LNCaP clone FGC (cell line): Measurements from ENCODE around the gene C12orf56.

Source experiments
- DNase-seq: peaks from one replicate; pipeline ENCODE4 v3.0.0-alpha.2; 2011; ENCODE audit warnings: low read depth
- H3K4me3 ChIP-seq: 2 replicates; pipeline ENCODE4 v1.5.1; 2011; ENCODE audit warnings: mild to moderate bottlenecking, low read depth, low read length, control low read depth
- TF ChIP-seq, protein P1 (sequence below): IDR thresholded peaks from 2 replicates; pipeline ENCODE4 v1.5.1; 2012; ENCODE audit warnings: mild to moderate bottlenecking; ENCODE audit not compliant: control insufficient read depth, insufficient read depth; ENCODE audit errors: extremely low read depth

Gene C12orf56

DNA sequence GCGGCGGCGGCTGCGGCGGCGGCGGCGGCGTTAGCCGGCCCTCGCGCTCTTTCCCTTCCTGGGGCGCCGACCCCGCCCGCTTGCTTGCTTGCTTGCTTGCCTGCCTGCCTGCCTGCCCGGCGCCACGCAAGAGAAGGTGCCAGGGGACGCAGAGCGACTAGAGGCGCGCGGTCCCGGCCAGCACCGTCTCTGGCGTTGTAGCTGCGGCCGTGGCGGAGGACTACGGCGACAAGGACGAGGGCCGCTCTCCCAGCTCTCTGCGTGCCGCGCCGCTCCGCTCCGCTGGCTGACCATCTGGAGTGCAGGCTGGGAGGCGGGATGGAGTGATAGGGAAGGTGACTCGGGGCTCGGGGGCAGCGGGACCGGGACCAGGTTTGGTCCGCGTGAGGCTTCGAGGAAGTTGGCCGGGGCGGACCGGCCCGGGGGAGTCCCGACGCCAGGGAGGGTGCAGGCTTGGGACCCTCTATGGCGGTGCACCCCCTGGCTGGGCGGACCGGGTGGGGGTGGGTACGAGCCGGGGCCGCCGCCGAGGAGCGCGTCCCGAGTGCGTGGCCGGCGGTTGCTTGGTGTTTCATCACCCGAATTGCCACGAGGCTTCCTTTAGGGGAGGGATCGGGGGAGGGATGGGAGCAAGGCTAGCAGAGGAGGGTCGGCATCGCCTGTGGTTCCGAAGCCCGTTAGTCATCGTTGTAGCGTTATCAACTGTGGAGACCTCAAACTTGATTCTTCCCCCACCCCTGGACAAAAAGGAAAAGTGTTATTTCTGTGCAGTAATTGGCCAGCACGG, 14.1 kb upstream of the C12orf56 start:
- no peak for DNase-seq
- TF ChIP-seq, protein P1, sequence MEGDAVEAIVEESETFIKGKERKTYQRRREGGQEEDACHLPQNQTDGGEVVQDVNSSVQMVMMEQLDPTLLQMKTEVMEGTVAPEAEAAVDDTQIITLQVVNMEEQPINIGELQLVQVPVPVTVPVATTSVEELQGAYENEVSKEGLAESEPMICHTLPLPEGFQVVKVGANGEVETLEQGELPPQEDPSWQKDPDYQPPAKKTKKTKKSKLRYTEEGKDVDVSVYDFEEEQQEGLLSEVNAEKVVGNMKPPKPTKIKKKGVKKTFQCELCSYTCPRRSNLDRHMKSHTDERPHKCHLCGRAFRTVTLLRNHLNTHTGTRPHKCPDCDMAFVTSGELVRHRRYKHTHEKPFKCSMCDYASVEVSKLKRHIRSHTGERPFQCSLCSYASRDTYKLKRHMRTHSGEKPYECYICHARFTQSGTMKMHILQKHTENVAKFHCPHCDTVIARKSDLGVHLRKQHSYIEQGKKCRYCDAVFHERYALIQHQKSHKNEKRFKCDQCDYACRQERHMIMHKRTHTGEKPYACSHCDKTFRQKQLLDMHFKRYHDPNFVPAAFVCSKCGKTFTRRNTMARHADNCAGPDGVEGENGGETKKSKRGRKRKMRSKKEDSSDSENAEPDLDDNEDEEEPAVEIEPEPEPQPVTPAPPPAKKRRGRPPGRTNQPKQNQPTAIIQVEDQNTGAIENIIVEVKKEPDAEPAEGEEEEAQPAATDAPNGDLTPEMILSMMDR: no peak
- peak overlapping the region; percentile 86 for H3K4me3 ChIP-seq

DNA sequence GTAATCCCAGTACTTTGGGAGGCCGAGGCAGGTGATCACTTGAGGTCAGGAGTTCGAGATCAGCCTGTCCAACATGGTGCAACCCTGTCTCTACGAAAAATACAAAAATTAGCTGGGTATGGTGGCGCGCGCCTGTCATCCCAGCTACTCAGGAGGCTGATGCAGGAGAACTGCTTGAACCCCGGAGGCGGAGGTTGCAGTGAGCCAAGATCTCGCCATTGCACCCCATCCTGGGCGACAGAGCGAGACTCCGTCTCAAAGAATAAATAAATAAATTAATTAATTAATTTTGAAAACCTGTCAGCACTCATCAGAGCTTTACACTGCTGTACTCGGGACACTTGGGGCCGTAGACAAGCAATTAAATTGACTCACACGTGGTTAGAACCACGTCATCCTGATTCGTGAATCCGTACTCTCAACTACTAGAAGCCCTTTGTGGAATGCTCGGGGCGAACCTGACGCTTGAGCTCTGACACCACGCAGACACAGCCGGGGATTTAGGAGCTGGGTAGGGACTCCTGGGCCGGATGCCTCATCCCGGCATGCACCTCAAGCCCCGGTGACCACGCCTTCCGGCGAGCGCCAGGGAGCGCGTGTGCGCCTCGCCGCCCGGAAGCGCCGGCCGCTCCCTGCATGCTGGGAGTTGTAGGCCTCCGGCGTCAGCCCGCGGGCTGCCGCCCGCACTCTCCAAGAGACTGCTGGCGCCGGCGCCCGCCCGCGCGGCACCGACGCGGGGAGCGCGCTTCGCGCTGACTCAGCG, 13.3 kb upstream of the C12orf56 start, which contains the start of gene XPOT:
XPOT (plus strand) TSS at position 686 of the 763 bp plus-strand sequence. CDS start 5,644 bp downstream, outside the sequence.
- TF ChIP-seq, protein P1: no peak
- peak; percentile 97 for DNase-seq

DNA sequence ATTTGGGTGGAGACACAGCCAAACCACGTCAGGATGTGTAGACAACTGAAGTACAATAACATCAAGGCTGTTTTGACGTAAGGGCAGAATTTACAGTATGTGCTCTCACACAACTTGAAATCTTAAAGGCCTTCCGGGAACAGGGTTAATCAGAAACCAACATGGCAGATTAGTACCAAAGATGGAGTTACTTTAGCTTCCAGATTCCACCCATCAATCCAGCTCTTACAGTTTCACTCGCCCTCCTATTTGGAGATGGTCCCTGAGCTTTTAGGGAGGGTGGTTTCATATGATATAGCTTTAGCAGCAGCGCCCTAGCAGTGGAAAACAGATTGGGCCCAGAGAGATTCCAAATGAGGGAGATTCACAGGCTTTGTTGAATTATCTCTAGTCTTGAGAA, 11.6 kb upstream of the C12orf56 start:
- TF ChIP-seq, protein P1: no peak
- DNase-seq: no peak
- no peak overlapping the region for H3K4me3 ChIP-seq

More for the DNA sequence above, 13.3 kb upstream of the C12orf56 start, which contains the start of gene XPOT:
- H3K4me3 ChIP-seq: peak within 1 kb of the TSS; percentile 86

DNA sequence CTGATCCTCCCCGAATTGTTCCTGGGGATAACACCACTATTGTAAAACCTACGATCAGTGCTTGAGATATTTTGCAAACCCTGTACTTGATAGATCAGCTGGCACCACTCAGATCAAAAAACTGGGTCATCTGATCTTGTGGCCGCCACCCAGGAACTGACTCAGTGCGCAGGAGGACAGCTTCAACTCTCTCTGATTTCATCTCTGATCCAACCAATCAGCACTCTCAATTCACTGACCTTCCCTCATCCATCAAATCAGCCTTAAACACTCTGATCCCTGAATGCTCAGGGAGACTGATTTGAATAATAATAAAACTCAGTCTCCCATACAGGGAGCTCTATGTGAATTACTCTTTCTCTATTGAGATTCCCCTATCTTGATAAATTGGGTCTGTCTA, 9.5 kb upstream of the C12orf56 start:
- TF ChIP-seq, protein P1: no peak
- no peak overlapping the region for H3K4me3 ChIP-seq
- no peak for DNase-seq

DNA sequence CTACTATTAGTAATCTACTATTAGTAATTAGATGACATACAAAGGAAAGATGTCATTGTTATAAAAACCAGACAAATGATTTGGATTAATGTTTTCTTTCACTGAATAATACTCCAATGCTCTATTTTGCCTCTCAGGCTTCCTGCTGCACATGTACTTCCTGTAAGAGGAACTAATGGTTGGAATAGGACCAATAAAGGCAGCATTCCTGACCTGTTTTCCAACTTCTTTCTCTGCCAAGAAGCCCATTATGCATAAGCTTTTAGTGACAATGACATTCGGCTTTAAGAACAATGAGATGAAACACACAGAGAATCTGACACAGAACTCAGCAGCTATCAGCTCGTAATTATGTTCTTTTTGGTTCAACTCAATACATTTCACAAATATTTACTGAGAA, 5.2 kb upstream of the C12orf56 start:
- TF ChIP-seq, protein P1: no peak
- DNase-seq: peak; percentile 90
- no peak overlapping the region for H3K4me3 ChIP-seq

DNA sequence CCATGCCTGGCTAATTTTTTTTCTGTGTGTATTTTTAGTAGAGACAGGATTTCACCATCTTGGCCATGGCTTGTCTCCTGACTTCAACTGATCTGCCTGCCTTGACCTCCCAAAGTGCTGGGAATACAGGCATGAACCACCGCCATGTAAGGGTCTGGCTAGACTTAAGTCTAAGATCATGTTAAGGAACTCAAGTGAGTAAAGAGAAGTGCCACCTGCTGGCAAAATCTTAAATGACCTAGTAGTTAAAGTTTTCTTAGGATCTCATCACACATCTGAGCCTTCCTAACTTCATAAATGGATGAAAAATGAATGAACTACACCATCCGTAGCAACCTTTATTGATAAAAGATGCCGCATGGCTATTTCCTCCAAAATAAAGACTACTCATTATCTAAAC, 1.7 kb upstream of the C12orf56 start:
- no peak overlapping the region for H3K4me3 ChIP-seq
- TF ChIP-seq, protein P1: peak; percentile 20; the same call in 1 of the 2 replicates

More for the DNA sequence above, 1.7 kb upstream of the C12orf56 start:
- no peak for DNase-seq
